ENCODE data around the gene OIT3.
"Not testable (repeated sequence)": the region's sequence is repeated elsewhere in the genome, so short reads cannot be mapped to it uniquely, and the experiment has no call there.

Gene OIT3

GRCh38 chr10:72903941-72904446 lies 10.5 kb downstream of the OIT3 start:
- not testable (repeated sequence) for FAIRE-seq

GRCh38 chr10:72904806-72905205 lies 11.3 kb downstream of the OIT3 start:
- FAIRE-seq, result no peak

GRCh38 chr10:72906446-72906845 lies 12.9 kb downstream of the OIT3 start:
- FAIRE-seq, result no peak

- FAIRE-seq, result no peak
Measured at GRCh38 chr10:72910705-72911104, 17.2 kb downstream of the OIT3 start.

GRCh38 chr10:72911758-72912157 lies 18.2 kb downstream of the OIT3 start:
- no peak for FAIRE-seq

GRCh38 chr10:72912736-72913135 lies 19.2 kb downstream of the OIT3 start:
- no peak for FAIRE-seq

GRCh38 chr10:72913287-72913686 lies 19.7 kb downstream of the OIT3 start:
- no peak for FAIRE-seq

- not testable (repeated sequence) for FAIRE-seq
Measured at GRCh38 chr10:72917201-72917600, 23.7 kb downstream of the OIT3 start.

GRCh38 chr10:72917803-72918332 lies 24.3 kb downstream of the OIT3 start:
- not testable (repeated sequence) for FAIRE-seq

- FAIRE-seq, result no peak
Measured at GRCh38 chr10:72918352-72918751, 24.8 kb downstream of the OIT3 start.

- FAIRE-seq, result not testable (repeated sequence)
Measured at GRCh38 chr10:72921147-72921683, 27.7 kb downstream of the OIT3 start.

GRCh38 chr10:72924351-72924750 lies 30.8 kb downstream of the OIT3 start:
- FAIRE-seq, result no peak

- no peak for FAIRE-seq
Measured at GRCh38 chr10:72925951-72926465, 32.5 kb downstream of the OIT3 start.

- FAIRE-seq, result no peak
Measured at GRCh38 chr10:72927485-72927884, 33.9 kb downstream of the OIT3 start.

- no peak for FAIRE-seq
Measured at GRCh38 chr10:72928798-72929197, 35.3 kb downstream of the OIT3 start.

- FAIRE-seq, result no peak
Measured at GRCh38 chr10:72930276-72930675, 36.7 kb downstream of the OIT3 start.

- FAIRE-seq, result no peak
Measured at GRCh38 chr10:72932259-72933015, 38.9 kb downstream of the OIT3 start.

- no peak for FAIRE-seq
Measured at GRCh38 chr10:72935361-72935760, 41.8 kb downstream of the OIT3 start.

GRCh38 chr10:72943498-72944234 lies 50.1 kb downstream of the OIT3 start:
- no peak for FAIRE-seq

GRCh38 chr10:72946963-72947362 lies 53.4 kb downstream of the OIT3 start:
- FAIRE-seq, result no peak

GRCh38 chr10:72948762-72949161 lies 55.2 kb downstream of the OIT3 start:
- FAIRE-seq, result no peak

- FAIRE-seq, result no peak
Measured at GRCh38 chr10:72951760-72952159, 58.2 kb downstream of the OIT3 start.

GRCh38 chr10:72952189-72952588 lies 58.6 kb downstream of the OIT3 start:
- no peak for FAIRE-seq
